NCI-H1417 treated with DMSO at 0.1 percent for 48 hours (cell line): ENCODE results near the gene ACTG2.
"Not testable (repeated sequence)": the region's sequence is repeated elsewhere in the genome, so short reads cannot be mapped to it uniquely, and the experiment has no call there.

Source experiments
- DNase-seq: peaks from one replicate; lab custom pipeline; 2025; lab: John Stamatoyannopoulos, UW

Gene ACTG2

DNA sequence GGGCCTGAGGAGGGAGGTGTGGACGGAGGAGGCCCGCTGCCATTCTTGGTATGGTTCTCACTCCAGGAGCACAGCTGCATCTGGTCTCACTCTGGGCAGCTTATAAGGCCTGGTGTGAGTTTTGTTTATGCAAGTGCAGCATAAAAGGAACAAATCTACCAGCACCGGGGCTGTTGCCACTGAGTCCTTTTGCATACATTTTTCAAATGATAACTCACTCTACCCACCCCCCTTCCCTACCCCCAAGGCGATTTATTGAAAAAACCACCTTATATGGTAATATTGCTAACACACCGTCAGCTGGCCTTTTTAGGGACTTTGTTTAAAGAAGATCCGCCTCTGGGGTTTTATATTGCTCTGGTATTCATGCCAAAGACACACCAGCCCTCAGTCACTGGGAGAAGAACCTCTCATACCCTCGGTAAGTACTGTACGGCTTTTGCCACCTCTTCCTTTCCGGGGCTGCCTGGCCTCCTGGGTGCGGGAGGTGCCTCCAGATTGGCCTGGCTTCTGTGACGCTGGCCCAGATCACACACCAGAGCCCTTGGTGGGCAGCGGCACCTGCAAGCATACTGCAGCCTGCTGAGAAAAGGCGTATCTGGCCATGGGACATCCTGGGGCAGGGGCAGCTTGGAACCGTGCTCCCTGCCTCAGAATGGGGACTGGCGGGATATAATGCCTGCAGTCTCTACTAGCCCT lies at the start of gene ACTG2:
TSS of gene ACTG2 (plus strand) at position 378 of the 699 bp plus-strand sequence. CDS start 8,304 bp downstream, outside the sequence.
- DNase-seq, result no peak

- DNase-seq, result no peak
These were observed 48.7 kb upstream of the ACTG2 start for GRCh38 chr2:73844087-73844486.

DNA sequence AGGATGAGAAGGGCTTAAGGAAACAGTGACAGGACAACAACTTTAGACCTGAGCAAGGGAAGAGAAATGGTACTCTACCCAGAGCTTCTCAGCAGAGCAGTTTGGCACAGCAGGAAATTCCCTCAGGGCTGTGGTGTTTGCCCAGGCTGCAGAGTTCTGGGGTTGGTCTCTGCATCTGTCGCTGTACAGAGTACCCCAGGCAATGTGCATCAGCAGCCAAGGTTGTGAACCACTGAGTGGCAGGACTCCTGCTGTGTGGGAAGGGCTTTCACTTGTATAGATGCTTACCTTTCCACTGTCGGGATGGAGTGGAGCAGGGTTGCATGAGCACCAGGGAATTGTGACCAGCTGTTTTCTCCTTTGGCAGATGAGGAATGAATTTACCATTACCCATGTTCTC lies 42.8 kb upstream of the ACTG2 start:
- peak; percentile 64 for DNase-seq

GRCh38 chr2:73851274-73851673 lies 41.5 kb upstream of the ACTG2 start:
- no peak for DNase-seq

GRCh38 chr2:73852020-73852419 lies 40.8 kb upstream of the ACTG2 start:
- DNase-seq, result no peak

DNA sequence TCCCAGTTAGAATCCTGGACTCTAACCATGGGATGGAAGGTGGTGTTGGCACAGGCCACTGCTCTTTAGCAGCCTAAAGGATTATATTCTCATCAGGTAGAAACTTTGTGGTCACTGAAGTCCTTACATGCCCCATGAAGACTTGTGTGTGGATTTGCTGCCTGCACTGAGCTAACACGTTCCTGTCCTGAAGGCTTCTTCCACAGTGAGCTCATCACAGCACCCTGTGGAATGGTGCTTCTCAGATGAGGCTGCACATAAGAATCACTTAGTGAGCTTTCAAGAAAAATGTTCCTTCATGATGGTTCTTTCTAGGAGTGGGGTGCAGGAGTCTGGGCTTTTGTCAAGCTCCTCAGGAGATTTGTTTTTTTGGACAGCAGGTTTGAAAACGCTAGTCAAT lies 37.3 kb upstream of the ACTG2 start:
- DNase-seq, result no peak

DNA sequence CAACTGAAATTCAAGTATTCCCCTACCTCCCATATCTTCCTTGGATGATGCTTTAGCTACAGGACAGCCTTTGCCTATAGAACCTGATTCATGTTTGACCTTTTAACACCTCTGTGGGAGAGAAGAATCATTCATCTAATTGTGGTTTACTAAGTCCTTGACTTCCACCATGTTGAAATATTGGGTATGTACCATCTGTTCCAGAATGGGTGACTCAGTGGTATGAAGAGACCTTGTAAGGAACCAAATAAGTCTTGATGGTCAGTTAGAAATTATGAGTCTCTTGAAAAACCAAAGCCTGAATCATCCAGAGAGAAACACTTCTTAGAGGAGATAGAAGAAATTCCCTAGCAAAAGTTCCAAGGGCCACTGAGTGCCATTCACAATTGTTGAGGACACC lies 36.6 kb upstream of the ACTG2 start:
- no peak for DNase-seq

GRCh38 chr2:73859721-73860586 lies 32.9 kb upstream of the ACTG2 start:
- DNase-seq, result no peak

- no peak for DNase-seq
These were observed 29.8 kb upstream of the ACTG2 start for GRCh38 chr2:73862987-73863386.

DNA sequence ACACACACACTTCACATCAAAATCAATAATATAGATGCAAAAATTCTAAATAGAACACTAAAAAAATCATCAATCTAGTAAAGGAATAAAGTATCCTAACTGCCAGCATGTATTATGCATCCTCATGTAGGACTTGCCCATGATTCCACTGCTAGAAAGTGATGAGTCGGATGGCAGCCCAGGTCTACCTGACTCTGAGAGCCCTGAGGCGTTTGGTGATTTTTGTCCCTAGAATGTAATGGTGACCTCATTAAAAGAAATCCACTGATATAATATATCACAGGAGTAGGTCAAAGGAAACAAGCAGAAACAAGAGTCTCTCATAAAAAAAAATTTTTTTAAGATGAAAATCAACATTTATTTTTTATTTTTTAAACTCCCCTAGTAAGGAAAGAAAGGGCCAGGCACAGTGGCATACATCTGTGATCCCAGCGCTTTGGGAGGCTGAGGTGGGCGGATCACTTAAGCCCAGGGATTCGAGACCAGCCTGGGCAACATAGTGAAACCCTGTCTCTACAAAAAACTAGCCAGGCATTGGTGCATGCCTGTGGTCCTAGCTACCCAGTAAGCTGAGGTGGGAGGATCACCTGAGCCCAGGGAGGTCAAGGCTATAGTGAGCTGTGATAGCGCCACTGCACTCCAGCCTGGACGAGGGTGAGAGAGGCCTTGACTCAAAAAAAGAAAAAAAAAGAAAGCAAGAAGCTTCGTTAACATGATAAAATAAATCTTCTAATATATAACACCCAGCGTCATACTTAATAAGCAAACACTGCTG lies 24.4 kb upstream of the ACTG2 start:
- no peak for DNase-seq

DNA sequence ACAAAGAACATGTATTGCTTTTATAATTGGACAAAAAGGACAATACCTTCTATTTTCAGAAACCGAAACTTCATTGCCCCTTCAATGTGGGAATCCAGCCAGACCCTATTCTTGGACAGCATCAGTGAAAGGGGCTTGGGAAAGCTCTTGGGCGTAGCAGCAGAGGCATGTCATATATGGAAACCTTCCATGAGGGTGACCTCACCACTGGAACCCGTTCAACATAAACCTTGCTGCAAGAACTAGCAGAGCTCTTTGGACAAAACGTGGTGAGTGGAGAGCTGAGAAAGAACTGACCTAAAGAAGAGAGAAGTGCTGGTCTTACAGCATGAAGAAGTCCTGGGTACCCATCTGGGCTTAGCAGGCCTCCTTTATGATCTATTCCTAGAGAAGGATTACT lies 22.7 kb upstream of the ACTG2 start:
- DNase-seq, result no peak

GRCh38 chr2:73877071-73877802 lies 15.6 kb upstream of the ACTG2 start:
- DNase-seq, result no peak

- DNase-seq, result not testable (repeated sequence)
These were observed 14.8 kb upstream of the ACTG2 start for GRCh38 chr2:73877984-73878383.

DNA sequence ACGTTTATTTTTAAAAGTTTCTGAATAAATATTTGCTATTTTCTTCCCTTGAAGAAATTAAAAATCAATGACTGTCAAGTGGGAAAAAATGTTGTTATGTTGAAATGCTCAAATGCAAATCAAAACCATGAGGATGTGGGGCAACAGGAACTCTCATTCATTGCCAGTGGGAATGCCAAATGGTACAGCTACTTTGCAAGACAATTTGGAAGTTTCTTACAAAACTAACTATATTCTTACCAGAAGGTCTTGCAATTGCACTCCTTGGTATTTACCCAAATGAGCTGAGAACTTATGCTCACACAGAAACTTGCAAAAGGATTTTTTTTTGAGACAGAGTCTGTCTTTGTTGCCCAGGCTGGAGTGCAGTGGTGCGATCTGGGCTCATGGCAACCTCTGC lies 7.4 kb upstream of the ACTG2 start:
- no peak for DNase-seq

DNA sequence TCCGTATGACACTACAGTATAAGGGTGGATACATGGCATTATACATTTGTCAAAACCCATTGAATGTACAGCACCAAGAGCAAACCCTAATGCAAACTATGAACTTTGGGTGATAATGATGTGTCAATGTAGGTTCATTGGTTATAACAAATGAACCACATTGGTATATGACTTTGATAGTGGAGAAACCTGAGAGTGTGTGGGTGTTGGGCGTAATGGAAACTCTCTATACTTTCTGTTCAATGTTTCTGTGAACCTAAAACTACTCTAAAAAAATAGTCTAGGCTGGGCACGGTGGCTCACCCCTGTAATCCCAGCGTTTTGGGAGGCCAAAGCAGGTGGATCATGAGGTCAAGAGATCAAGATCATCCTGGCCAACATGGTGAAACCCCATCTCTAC lies 6.5 kb upstream of the ACTG2 start:
- DNase-seq, result no peak

DNA sequence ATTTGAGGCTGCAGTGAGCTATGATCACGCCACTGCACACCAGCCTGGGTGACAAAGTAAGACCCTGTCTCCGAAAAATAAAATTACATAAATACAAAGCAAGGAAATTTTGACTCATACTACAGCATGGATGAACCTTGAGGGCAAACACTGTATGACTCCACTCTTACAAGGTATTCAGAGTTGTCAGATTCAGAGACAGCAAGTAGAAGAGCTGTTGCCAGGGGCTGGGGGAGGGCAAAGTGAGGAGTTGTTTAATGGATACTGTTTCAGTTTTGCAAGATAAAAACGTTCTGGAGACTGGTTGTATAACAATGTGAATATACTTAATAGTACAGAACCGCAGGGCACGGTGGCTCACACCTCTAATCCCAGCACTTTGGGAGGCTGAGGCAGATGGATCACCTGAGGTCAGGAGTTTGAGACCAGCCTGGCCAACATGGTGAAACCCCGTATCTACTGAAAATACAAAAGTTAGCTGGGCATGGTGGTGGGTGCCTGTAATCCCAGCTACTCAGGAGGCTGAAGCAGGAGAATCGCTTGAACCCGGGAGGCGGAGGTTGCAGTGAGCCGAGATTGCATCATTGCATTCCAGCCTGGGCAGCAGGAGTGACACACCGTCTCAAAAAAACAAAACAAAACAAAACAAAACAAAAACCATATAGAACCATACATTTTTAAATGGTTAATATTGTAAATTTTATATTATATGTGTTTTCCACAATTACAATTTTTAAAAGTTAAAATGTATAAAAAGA lies 5.0 kb upstream of the ACTG2 start:
- not testable (repeated sequence) for DNase-seq

- DNase-seq, result no peak
These were observed 4.4 kb upstream of the ACTG2 start for GRCh38 chr2:73888388-73888787.

- DNase-seq, result no peak
These were observed 3.6 kb upstream of the ACTG2 start for GRCh38 chr2:73889206-73889605.

- DNase-seq, result no peak
These were observed 2.3 kb upstream of the ACTG2 start for GRCh38 chr2:73890301-73891092.

GRCh38 chr2:73891276-73891901 lies 1.4 kb upstream of the ACTG2 start:
- DNase-seq, result no peak
